SK-N-SH (cell line): ENCODE measurements around the gene KRT27. TPM values are rescaled to one million over a fixed set of nuclear protein-coding genes. Genes with fewer than 3 reads are reported as not detected.

Experiments
- CTCF ChIA-PET: fragments of 300-600, 350-600 bp; formaldehyde crosslinking; extraction: SDS; loops from one replicate; lab custom pipeline; 2021; lab: Yijun Ruan, JAX
- POLR2A ChIA-PET: fragments of 350-600 bp; sonication (Branson Sonifier 250); formaldehyde crosslinking; extraction: SDS; loops from one replicate; lab custom pipeline; 2020; ENCODE audit warnings: antibody characterized with exemption, inconsistent platforms; lab: Yijun Ruan, JAX
- DNase-seq: peaks from one replicate; pipeline ENCODE4 v3.0.0; 2012
- H2AFZ ChIP-seq: fragments of 200-600 bp; sonication (generic); 2 replicates; pipeline ENCODE4 v1.8.1; 2016; ENCODE audit warnings: antibody characterized with exemption, mild to moderate bottlenecking, low read depth
- H3F3A ChIP-seq: fragments of 200-600 bp; sonication (generic); replicated peaks from 2 replicates; pipeline ENCODE3; 2016; ENCODE audit warnings: antibody characterized with exemption, mild to moderate bottlenecking; ENCODE audit not compliant: insufficient read depth
- H3K27ac ChIP-seq, 2 experiments: fragments of 200-500 bp in 1 of 2; fragments of 200-600 bp in 1 of 2; sonication (Bioruptor generic) in 1 of 2; sonication (generic), shearing (Covaris generic) in 1 of 2; 2 replicates each; pipeline versions ENCODE4 v1.5.1 to v1.6.1; 2014 to 2016; ENCODE audit warnings: low read depth in 2 of 2, inconsistent platforms in 1 of 2, low read length in 1 of 2, mild to moderate bottlenecking in 1 of 2, mixed read lengths in 1 of 2
- H3K27me3 ChIP-seq: fragments of 200-600 bp; sonication (generic), shearing (Covaris generic); 2 replicates; pipeline ENCODE4 v1.6.1; 2016; ENCODE audit warnings: mixed run types; ENCODE audit not compliant: insufficient read depth
- H3K36me3 ChIP-seq, 2 experiments: fragments of 200-500 bp in 1 of 2; fragments of 200-600 bp in 1 of 2; sonication (Bioruptor generic) in 1 of 2; sonication (generic) in 1 of 2; replicated peaks in 1 of 2; 2 replicates each; pipeline versions ENCODE3 to v1.5.1; 2014 to 2016; ENCODE audit warnings: low read length in 1 of 2, mild to moderate bottlenecking in 1 of 2; ENCODE audit not compliant: insufficient read depth in 2 of 2, control insufficient read depth in 1 of 2
- H3K4me1 ChIP-seq, 2 experiments: fragments of 200-500 bp in 1 of 2; fragments of 200-600 bp in 1 of 2; sonication (Bioruptor generic) in 1 of 2; sonication (generic), shearing (Covaris generic) in 1 of 2; 2 replicates each; pipeline versions ENCODE4 v1.5.1 to v1.6.1; 2014 to 2016; ENCODE audit warnings: low read depth in 1 of 2, low read length in 1 of 2, mixed run types in 1 of 2; ENCODE audit not compliant: insufficient read depth in 2 of 2, control insufficient read depth in 1 of 2
- H3K4me2 ChIP-seq: fragments of 200-600 bp; sonication (generic), shearing (Covaris generic); 2 replicates; pipeline ENCODE4 v1.6.1; 2017; ENCODE audit warnings: mixed run types
- H3K4me3 ChIP-seq, 2 experiments: fragments of 200-500 bp in 1 of 2; fragments of 200-600 bp in 1 of 2; sonication (Bioruptor generic) in 1 of 2; sonication (generic), shearing (Covaris generic) in 1 of 2; 2 replicates each; pipeline versions ENCODE4 v1.5.1 to v1.8.1; 2014 to 2016; ENCODE audit warnings: low read depth in 2 of 2, inconsistent platforms in 1 of 2, low read length in 1 of 2, mild to moderate bottlenecking in 1 of 2, mixed read lengths in 1 of 2, moderate library complexity in 1 of 2
- H3K79me2 ChIP-seq: fragments of 200-600 bp; sonication (generic); 2 replicates; pipeline ENCODE4 v1.8.1; 2017; ENCODE audit warnings: mild to moderate bottlenecking; ENCODE audit not compliant: insufficient read depth
- H3K9ac ChIP-seq: fragments of 200-600 bp; sonication (generic); 2 replicates; pipeline ENCODE4 v1.6.1; 2017; ENCODE audit warnings: mixed run types
- H3K9me2 ChIP-seq: fragments of 200-600 bp; sonication (generic); 2 replicates; pipeline ENCODE4 v1.6.1; 2017; ENCODE audit warnings: mixed run types
- H3K9me3 ChIP-seq: fragments of 200-600 bp; sonication (generic); 2 replicates; pipeline ENCODE4 v1.6.1; 2017; ENCODE audit warnings: mixed run types, mild to moderate bottlenecking, moderate library complexity
- H4K20me1 ChIP-seq: fragments of 200-600 bp; sonication (generic); 2 replicates; pipeline ENCODE4 v1.6.1; 2017; ENCODE audit warnings: mild to moderate bottlenecking, mixed run types; ENCODE audit not compliant: insufficient read depth
- CHD2 ChIP-seq: fragments of 150-350 bp; IDR thresholded peaks from 2 replicates; pipeline ENCODE4 v1.6.1; 2018; ENCODE audit warnings: low read length; ENCODE audit not compliant: partially characterized antibody
- ELF1 ChIP-seq: IDR thresholded peaks from 2 replicates; pipeline ENCODE4 v1.4.0; 2012
- EP300 ChIP-seq, 2 experiments: IDR thresholded peaks; 2 replicates each; pipeline versions ENCODE4 v1.4.0 to v1.6.1; 2012; ENCODE audit warnings: borderline replicate concordance in 1 of 2, low read depth in 1 of 2, low read length in 1 of 2
- EZH2phosphoT487 ChIP-seq: fragments of 200-600 bp; sonication (generic); IDR thresholded peaks from 2 replicates; pipeline ENCODE4 v1.6.1; 2017; ENCODE audit warnings: low read depth, mixed run types, mild to moderate bottlenecking, antibody characterized with exemption, moderate library complexity, borderline replicate concordance
- FOXJ3 ChIP-seq: sonication (generic); formaldehyde crosslinking; IDR thresholded peaks from 2 replicates; pipeline ENCODE4 v1.5.1; 2020; ENCODE audit warnings: mild to moderate bottlenecking, missing genetic modification reagents
- FOXM1 ChIP-seq: IDR thresholded peaks from 2 replicates; pipeline ENCODE4 v1.4.0; 2012; ENCODE audit warnings: low read depth, mild to moderate bottlenecking
- GABPA ChIP-seq: IDR thresholded peaks from 2 replicates; pipeline ENCODE4 v1.4.0; 2012; ENCODE audit warnings: low read depth, mild to moderate bottlenecking
- JUND ChIP-seq: IDR thresholded peaks from 2 replicates; pipeline ENCODE4 v1.4.0; 2012
- PBX3 ChIP-seq: IDR thresholded peaks from 2 replicates; pipeline ENCODE4; 2012
- RCOR1 ChIP-seq: fragments of 150-350 bp; IDR thresholded peaks from 2 replicates; pipeline ENCODE4 v1.6.1; 2017; ENCODE audit warnings: antibody characterized with exemption, low read length
- RFX5 ChIP-seq: IDR thresholded peaks from 2 replicates; pipeline ENCODE4 v1.6.1; 2012; ENCODE audit warnings: mild to moderate bottlenecking, improper control_type of control experiment, low read length
- SIN3A ChIP-seq: IDR thresholded peaks from 2 replicates; pipeline ENCODE4 v1.6.1; 2012; ENCODE audit warnings: low read depth, mild to moderate bottlenecking, low read length, moderate library complexity, borderline replicate concordance
- TAF1 ChIP-seq: IDR thresholded peaks from 2 replicates; pipeline ENCODE4 v1.6.1; 2012; ENCODE audit warnings: low read depth, mild to moderate bottlenecking, low read length, moderate library complexity, borderline replicate concordance
- TCF12 ChIP-seq: IDR thresholded peaks from 2 replicates; pipeline ENCODE4 v1.4.0; 2012
- USF1 ChIP-seq: IDR thresholded peaks from 2 replicates; pipeline ENCODE4 v1.4.0; 2012; ENCODE audit warnings: low read depth, borderline replicate concordance
- YY1 ChIP-seq: IDR thresholded peaks from 2 replicates; pipeline ENCODE4 v1.4.0; 2012; ENCODE audit warnings: low read depth, mild to moderate bottlenecking
- ZBTB33 ChIP-seq: IDR thresholded peaks from 2 replicates; pipeline ENCODE4 v1.4.0; 2012; ENCODE audit warnings: low read depth, borderline replicate concordance
- WGBS: methylation state at CpG from one replicate; pipeline ENCODE4 v1.1.6; 2017; ENCODE audit warnings: low lambda C conversion rate; 5-methylcytosine and 5-hydroxymethylcytosine counted together
- polyA plus RNA-seq, 3 experiments: library from polyadenylated mRNA; depleted of rRNA; stranded (reverse); fragments of >200 nt; gene quantifications; 2 replicates each; pipeline ENCODE4 v1.2.3, GENCODE V29; 2012
- TF ChIP-seq, protein P1 (sequence below): IDR thresholded peaks from 2 replicates; pipeline ENCODE4 v1.4.0; 2012; ENCODE audit warnings: low read depth
- TF ChIP-seq, protein P2 (sequence below): fragments of 150-350 bp; IDR thresholded peaks from 2 replicates; pipeline ENCODE4 v1.6.1; 2016; ENCODE audit warnings: mild to moderate bottlenecking, low read depth, low read length
- TF ChIP-seq, protein P3 (sequence below): fragments of 200-600 bp; sonication (generic); IDR thresholded peaks from 2 replicates; pipeline ENCODE4 v1.6.1; 2017; ENCODE audit warnings: antibody characterized with exemption, mild to moderate bottlenecking, moderate library complexity

The KRT27 gene
- polyA plus RNA-seq, 1 of the 3 experiments (the other 2 are of a cell fraction), result not detected

DNA sequence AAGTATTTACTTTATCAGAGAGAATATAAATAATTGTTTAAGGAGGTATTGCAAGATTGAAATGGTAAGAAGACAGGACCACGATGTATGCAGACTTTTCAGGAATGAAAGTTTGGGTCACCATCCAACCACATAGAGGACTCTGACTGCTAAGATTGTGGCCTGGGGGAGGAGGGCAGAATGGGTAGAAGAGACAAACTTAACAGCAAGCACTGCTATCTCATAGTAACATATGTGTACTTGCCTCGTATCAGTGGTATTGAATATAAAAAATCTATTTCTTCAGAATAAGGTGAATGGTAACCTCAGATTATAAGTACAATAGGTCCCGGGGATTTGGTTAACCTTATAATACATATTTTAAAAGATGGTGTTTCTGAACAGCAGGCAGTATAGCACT, 34.2 kb upstream of the KRT27 start:
- H3K27me3 ChIP-seq, result peaks cover 10% of the 10 kb centered on the region; the same call in 1 of the 2 replicates
- no peaks in the 10 kb centered on the region for H4K20me1 ChIP-seq
- no peaks in the 10 kb centered on the region; the same call in none of the 2 replicates for H3K79me2 ChIP-seq
- no peaks in the 10 kb centered on the region for H3K9me3 ChIP-seq
- H3K36me3 ChIP-seq, result peaks cover 12 to 15% of the 10 kb centered on the region in 2 experiments
- no peaks in the 10 kb centered on the region; a peak in 1 of 4 replicates for H3K4me1 ChIP-seq
- H2AFZ ChIP-seq, result no peak overlapping the region
- H3K4me3 ChIP-seq, result no peak overlapping the region
- H3K4me2 ChIP-seq, result no peak overlapping the region
- peaks cover 35% of the 10 kb centered on the region for H3F3A ChIP-seq
- no peak for DNase-seq
- TF ChIP-seq RFX5 (no peak), ELF1 (no peak), GABPA (no peak), EP300 (IDR thresholded peaks at IDR 0.05; ENCODE audit: borderline replicate concordance in 1 of 2, low read depth in 1 of 2, low read length in 1 of 2) (no peak), TCF12 (no peak), PBX3 (no peak)
- TF ChIP-seq, protein P1, sequence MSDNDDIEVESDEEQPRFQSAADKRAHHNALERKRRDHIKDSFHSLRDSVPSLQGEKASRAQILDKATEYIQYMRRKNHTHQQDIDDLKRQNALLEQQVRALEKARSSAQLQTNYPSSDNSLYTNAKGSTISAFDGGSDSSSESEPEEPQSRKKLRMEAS, result no peak
- TF ChIP-seq, protein P2, sequence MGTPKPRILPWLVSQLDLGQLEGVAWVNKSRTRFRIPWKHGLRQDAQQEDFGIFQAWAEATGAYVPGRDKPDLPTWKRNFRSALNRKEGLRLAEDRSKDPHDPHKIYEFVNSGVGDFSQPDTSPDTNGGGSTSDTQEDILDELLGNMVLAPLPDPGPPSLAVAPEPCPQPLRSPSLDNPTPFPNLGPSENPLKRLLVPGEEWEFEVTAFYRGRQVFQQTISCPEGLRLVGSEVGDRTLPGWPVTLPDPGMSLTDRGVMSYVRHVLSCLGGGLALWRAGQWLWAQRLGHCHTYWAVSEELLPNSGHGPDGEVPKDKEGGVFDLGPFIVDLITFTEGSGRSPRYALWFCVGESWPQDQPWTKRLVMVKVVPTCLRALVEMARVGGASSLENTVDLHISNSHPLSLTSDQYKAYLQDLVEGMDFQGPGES, result no peak
- TF ChIP-seq, all 33 proteins: peak for 0
- no peak overlapping the region for H3K27ac ChIP-seq
- CTCF ChIA-PET, result interaction anchor here (0.6 to 1.8 kb wide), 3 partner anchors 13 to 110 kb away, joined by 3 to 6 read pairs (median 3); no protein-coding TSS in a partner anchor
- WGBS, result 89% methylated on average over 3 of the region's 3 CpGs
- no peaks in the 10 kb centered on the region for H3K9me2 ChIP-seq
- H3K9ac ChIP-seq, result no peak overlapping the region
- POLR2A ChIA-PET, result no interaction called here

DNA sequence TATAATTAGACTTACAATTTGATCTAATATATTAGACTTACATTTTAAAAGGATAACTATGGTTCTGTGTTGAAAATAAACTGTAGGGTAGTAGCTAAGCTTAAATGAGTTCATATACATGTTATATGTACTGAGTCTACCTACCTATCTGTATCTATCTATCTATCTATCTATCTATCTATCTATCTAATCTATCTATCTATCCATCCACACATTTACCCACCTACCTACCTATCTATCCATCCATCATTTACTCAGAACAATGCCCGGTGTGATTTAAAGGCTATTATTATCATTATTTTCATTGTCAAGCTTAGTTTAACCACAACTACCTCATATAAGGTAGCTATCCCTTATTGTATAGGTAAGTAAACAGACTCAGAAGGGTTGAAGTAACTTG, 33.0 kb upstream of the KRT27 start:
- ChIA-PET CTCF (interaction anchor here (0.8 to 1.8 kb wide), 4 partner anchors 12 to 833 kb away, joined by 4 to 6 read pairs (median 4); no protein-coding TSS in a partner anchor), POLR2A (no interaction called here)
- no peak for DNase-seq
- Histone ChIP-seq H3K36me3 (peaks cover 12 to 15% of the 10 kb centered on the region in 2 experiments), H3K27me3 (peaks cover 10% of the 10 kb centered on the region; the same call in 1 of the 2 replicates), H3K4me2 (no peak overlapping the region), H3K9ac (no peak overlapping the region), H2AFZ (no peak overlapping the region), H3K4me3 (no peak overlapping the region), H4K20me1 (no peaks in the 10 kb centered on the region), H3K79me2 (no peaks in the 10 kb centered on the region; the same call in 1 of the 2 replicates), H3K9me3 (no peaks in the 10 kb centered on the region), H3K27ac (no peak overlapping the region), H3K4me1 (no peaks in the 10 kb centered on the region; a peak in 1 of 4 replicates), H3K9me2 (no peaks in the 10 kb centered on the region), H3F3A (peaks cover 29% of the 10 kb centered on the region)
- WGBS, result 26% methylated on average over 1 of the region's 1 CpG
- TF ChIP-seq FOXM1 (no peak), ELF1 (no peak), TAF1 (no peak), YY1 (no peak), CHD2 (no peak), FOXJ3 (CRISPR knock-in tag) (no peak), EZH2phosphoT487 (no peak), JUND (no peak), USF1 (no peak), TCF12 (no peak), RCOR1 (no peak), RFX5 (no peak), SIN3A (no peak), ZBTB33 (no peak)
- TF ChIP-seq, protein P3, sequence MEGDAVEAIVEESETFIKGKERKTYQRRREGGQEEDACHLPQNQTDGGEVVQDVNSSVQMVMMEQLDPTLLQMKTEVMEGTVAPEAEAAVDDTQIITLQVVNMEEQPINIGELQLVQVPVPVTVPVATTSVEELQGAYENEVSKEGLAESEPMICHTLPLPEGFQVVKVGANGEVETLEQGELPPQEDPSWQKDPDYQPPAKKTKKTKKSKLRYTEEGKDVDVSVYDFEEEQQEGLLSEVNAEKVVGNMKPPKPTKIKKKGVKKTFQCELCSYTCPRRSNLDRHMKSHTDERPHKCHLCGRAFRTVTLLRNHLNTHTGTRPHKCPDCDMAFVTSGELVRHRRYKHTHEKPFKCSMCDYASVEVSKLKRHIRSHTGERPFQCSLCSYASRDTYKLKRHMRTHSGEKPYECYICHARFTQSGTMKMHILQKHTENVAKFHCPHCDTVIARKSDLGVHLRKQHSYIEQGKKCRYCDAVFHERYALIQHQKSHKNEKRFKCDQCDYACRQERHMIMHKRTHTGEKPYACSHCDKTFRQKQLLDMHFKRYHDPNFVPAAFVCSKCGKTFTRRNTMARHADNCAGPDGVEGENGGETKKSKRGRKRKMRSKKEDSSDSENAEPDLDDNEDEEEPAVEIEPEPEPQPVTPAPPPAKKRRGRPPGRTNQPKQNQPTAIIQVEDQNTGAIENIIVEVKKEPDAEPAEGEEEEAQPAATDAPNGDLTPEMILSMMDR, result no peak
